GM23338 (cell line): Measurements from ENCODE around the gene SCTR. TPM values are rescaled to one million over a fixed set of nuclear protein-coding genes. Genes with fewer than 3 reads are reported as not detected.

ENCODE experiments used
- ATAC-seq: fragments of 200-7000 bp; cut with Tn5 transposase; 3 replicates; pipeline ENCODE4 v1.9.1; 2020
- DNase-seq: peaks from one replicate; pipeline ENCODE4 v3.0.0-alpha.2; 2015; ENCODE audit warnings: low spot score
- H2AFZ ChIP-seq: fragments of 200-600 bp; sonication (generic); 2 replicates; pipeline ENCODE4 v1.8.0; 2016; ENCODE audit warnings: antibody characterized with exemption, mild to moderate bottlenecking, moderate library complexity
- H3F3A ChIP-seq: fragments of 200-600 bp; sonication (generic); replicated peaks from 2 replicates; pipeline ENCODE4 v1.8.0; 2017; ENCODE audit warnings: antibody characterized with exemption, mixed run types, low read depth
- H3K27ac ChIP-seq: fragments of 200-600 bp; sonication (generic); 2 replicates; pipeline ENCODE4 v1.6.1; 2016; ENCODE audit warnings: low read depth
- H3K27me3 ChIP-seq: fragments of 200-600 bp; sonication (generic); 2 replicates; pipeline ENCODE4 v1.8.0; 2016; ENCODE audit warnings: mild to moderate bottlenecking, mixed run types, moderate library complexity; ENCODE audit not compliant: insufficient read depth
- H3K36me3 ChIP-seq: fragments of 200-600 bp; sonication (generic); 2 replicates; pipeline ENCODE4 v1.8.0; 2016; ENCODE audit warnings: mild to moderate bottlenecking; ENCODE audit not compliant: insufficient read depth
- H3K4me1 ChIP-seq: fragments of 200-600 bp; sonication (generic); 2 replicates; pipeline ENCODE4 v1.8.0; 2016; ENCODE audit warnings: mild to moderate bottlenecking, moderate library complexity; ENCODE audit not compliant: insufficient read depth
- H3K4me2 ChIP-seq: fragments of 200-600 bp; sonication (generic); 2 replicates; pipeline ENCODE4 v1.7.1; 2017; ENCODE audit warnings: mixed run types
- H3K4me3 ChIP-seq: fragments of 200-600 bp; sonication (generic); 2 replicates; pipeline ENCODE4 v1.6.1; 2016; ENCODE audit warnings: mixed run types
- H3K79me2 ChIP-seq: fragments of 200-600 bp; sonication (generic); replicated peaks from 2 replicates; pipeline ENCODE4 v1.8.0; 2017; ENCODE audit warnings: mild to moderate bottlenecking; ENCODE audit not compliant: insufficient read depth
- H3K9me2 ChIP-seq: fragments of 200-600 bp; sonication (generic); 2 replicates; pipeline ENCODE4 v1.8.0; 2017; ENCODE audit not compliant: insufficient read depth
- H4K20me1 ChIP-seq: fragments of 200-600 bp; sonication (generic); replicated peaks from 2 replicates; pipeline ENCODE4 v1.8.0; 2017; ENCODE audit warnings: mild to moderate bottlenecking; ENCODE audit not compliant: insufficient read depth
- H3K27ac Mint-ChIP-seq: 2 replicates; pipeline ENCODE4 v1.8.0; 2020; ENCODE audit warnings: inconsistent platforms, mild to moderate bottlenecking, moderate library complexity, mixed read lengths
- H3K27me3 Mint-ChIP-seq: 3 replicates; pipeline ENCODE4 v1.8.0; 2022; ENCODE audit warnings: low read depth, mild to moderate bottlenecking, moderate library complexity, mixed read lengths, inconsistent platforms; ENCODE audit not compliant: insufficient read depth, poor library complexity
- H3K36me3 Mint-ChIP-seq: 3 replicates; pipeline ENCODE4 v1.8.0; 2021; ENCODE audit warnings: low read depth, mild to moderate bottlenecking, inconsistent platforms, moderate library complexity, mixed read lengths
- H3K4me1 Mint-ChIP-seq: 3 replicates; pipeline ENCODE4 v1.8.0; 2020; ENCODE audit warnings: mild to moderate bottlenecking, inconsistent platforms, mixed read lengths
- H3K4me3 Mint-ChIP-seq: 3 replicates; pipeline ENCODE4 v1.8.0; 2021; ENCODE audit warnings: moderate library complexity, mild to moderate bottlenecking, inconsistent platforms, mixed read lengths
- H3K9me3 Mint-ChIP-seq: 3 replicates; pipeline ENCODE4 v1.8.0; 2020; ENCODE audit warnings: moderate library complexity, mild to moderate bottlenecking, inconsistent platforms, mixed read lengths
- ETS1 ChIP-seq: IDR thresholded peaks from 2 replicates; pipeline ENCODE4 v1.6.1; 2016; ENCODE audit warnings: antibody characterized with exemption
- EZH2 ChIP-seq: fragments of 200-600 bp; sonication (generic); IDR thresholded peaks from one replicate; pipeline ENCODE4 v1.8.0; 2017; ENCODE audit warnings: antibody characterized with exemption, mild to moderate bottlenecking, low read depth; ENCODE audit not compliant: unreplicated experiment
- JUNB ChIP-seq: IDR thresholded peaks from one replicate; pipeline ENCODE4 v1.6.1; 2016; ENCODE audit warnings: antibody characterized with exemption; ENCODE audit not compliant: unreplicated experiment
- NANOG ChIP-seq: IDR thresholded peaks from 2 replicates; pipeline ENCODE4 v1.6.1; 2016; ENCODE audit warnings: antibody characterized with exemption, borderline replicate concordance
- POLR2AphosphoS5 ChIP-seq: IDR thresholded peaks from 2 replicates; pipeline ENCODE4 v1.6.1; 2016; ENCODE audit warnings: antibody characterized with exemption, low read depth
- REST ChIP-seq: IDR thresholded peaks from one replicate; pipeline ENCODE4 v1.6.1; 2018; ENCODE audit warnings: antibody characterized with exemption; ENCODE audit not compliant: unreplicated experiment
- ZNF331 ChIP-seq: fragments of 250-450 bp; sonication (Bioruptor Pico); IDR thresholded peaks from 2 replicates; pipeline ENCODE4 v1.5.0; 2020; ENCODE audit warnings: low read depth, mild to moderate bottlenecking, moderate library complexity
- polyA plus RNA-seq: library from polyadenylated mRNA; unstranded; fragments of >200 nt; fragmentation: Nextera tagmentation; extraction: Ambion mirVana; gene quantifications from 2 replicates; pipeline ENCODE4 v1.2.1, GENCODE V29; 2016
- total RNA-seq: library from RNA; depleted of rRNA; stranded (reverse); fragments of >200 nt; shearing (Covaris generic); gene quantifications from 2 replicates; pipeline ENCODE4 v1.2.3, GENCODE V29; 2014

Gene SCTR
- total and polyA plus RNA-seq, 2 experiments from 2014 or later = not detected

- H2AFZ ChIP-seq = no peak overlapping the region
Measured at GRCh38 chr2:119428488-119429224, 95.6 kb downstream of the SCTR start.

More at GRCh38 chr2:119428488-119429224, 95.6 kb downstream of the SCTR start:
- Histone ChIP-seq H3K27me3 (0 out of 2 replicates have a peak, but pooled peaks cover 9% of the 10 kb centered on the region), H3K36me3 (no peaks in the 10 kb centered on the region; the same call in 1 of the 2 replicates), H3F3A (0 out of 2 replicates have a peak, but pooled peaks cover 7% of the 10 kb centered on the region), H3K4me2 (no peak overlapping the region), H3K4me1 (peaks cover 36% of the 10 kb centered on the region), H4K20me1 (no peaks in the 10 kb centered on the region), H3K4me3 (no peak overlapping the region), H3K9me2 (no peaks in the 10 kb centered on the region), H3K79me2 (peaks cover 14% of the 10 kb centered on the region), H3K27ac (no peak overlapping the region)
- H3K4me3 Mint-ChIP-seq = no peak overlapping the region
- no peak for ATAC-seq
- no peak for DNase-seq
- H3K36me3 Mint-ChIP-seq = no peaks in the 10 kb centered on the region
- H3K27ac Mint-ChIP-seq = no peak overlapping the region
- TF ChIP-seq EZH2 (no peak), POLR2AphosphoS5 (no peak), JUNB (no peak), ETS1 (no peak), ZNF331 (CRISPR knock-in tag) (no peak), REST (no peak), NANOG (no peak)
- peaks cover 42% of the 10 kb centered on the region for H3K4me1 Mint-ChIP-seq
- H3K27me3 Mint-ChIP-seq = peaks cover 15% of the 10 kb centered on the region
- no peaks in the 10 kb centered on the region; the same call in 2 of the 3 replicates for H3K9me3 Mint-ChIP-seq
